HG03108 (cell line): ENCODE results near the gene ANGPT4.
"Not testable (repeated sequence)": the region's sequence is repeated elsewhere in the genome, so short reads cannot be mapped to it uniquely, and the experiment has no call there.

Experiments
- ATAC-seq: cut with Tn5 transposase; IDR thresholded peaks from one replicate; pipeline ENCODE4 v1.9.1; 2021; ENCODE audit warnings: moderate library complexity; ENCODE audit not compliant: unreplicated experiment

The ANGPT4 gene

GRCh38 chr20:909641-910040 lies 6.5 kb downstream of the ANGPT4 start:
- ATAC-seq: no peak

GRCh38 chr20:906703-907270 lies 9.3 kb downstream of the ANGPT4 start:
- ATAC-seq: no peak

- ATAC-seq: no peak
Observed at GRCh38 chr20:906001-906520, 10.1 kb downstream of the ANGPT4 start.

GRCh38 chr20:905396-905961 lies 10.7 kb downstream of the ANGPT4 start:
- ATAC-seq: no peak

GRCh38 chr20:904039-904545 lies 12.0 kb downstream of the ANGPT4 start:
- ATAC-seq: no peak

- ATAC-seq: not testable (repeated sequence)
Observed at GRCh38 chr20:897436-897835, 18.7 kb downstream of the ANGPT4 start.

- no peak for ATAC-seq
Observed at GRCh38 chr20:896501-897025, 19.6 kb downstream of the ANGPT4 start.

- not testable (repeated sequence) for ATAC-seq
Observed at GRCh38 chr20:892371-892770, 23.8 kb downstream of the ANGPT4 start.

- no peak for ATAC-seq
Observed at GRCh38 chr20:891706-892080, 24.4 kb downstream of the ANGPT4 start.

GRCh38 chr20:891058-891705 lies 25.0 kb downstream of the ANGPT4 start:
- ATAC-seq: no peak

GRCh38 chr20:890666-891057 lies 25.5 kb downstream of the ANGPT4 start:
- ATAC-seq: no peak

- no peak for ATAC-seq
Observed at GRCh38 chr20:889932-890463, 26.1 kb downstream of the ANGPT4 start.

GRCh38 chr20:889106-889505 lies 27.0 kb downstream of the ANGPT4 start:
- no peak for ATAC-seq

GRCh38 chr20:888057-888456 lies 28.1 kb downstream of the ANGPT4 start:
- no peak for ATAC-seq

GRCh38 chr20:887137-887536 lies 29.0 kb downstream of the ANGPT4 start:
- ATAC-seq: no peak

GRCh38 chr20:884983-885952 lies 30.9 kb downstream of the ANGPT4 start:
- no peak for ATAC-seq

- no peak for ATAC-seq
Observed at GRCh38 chr20:881783-882144, 34.4 kb downstream of the ANGPT4 start.

GRCh38 chr20:881051-881782 lies 34.9 kb downstream of the ANGPT4 start:
- ATAC-seq: no peak

GRCh38 chr20:879626-880025 lies 36.5 kb downstream of the ANGPT4 start:
- ATAC-seq: no peak
